ENCODE measurements around the gene DOP1B. TPM values are rescaled to one million over a fixed set of nuclear protein-coding genes. Genes with fewer than 3 reads are reported as not detected.

The DOP1B gene
- total RNA-seq, 1 donor from 2014 or later = 23.1 TPM

DNA sequence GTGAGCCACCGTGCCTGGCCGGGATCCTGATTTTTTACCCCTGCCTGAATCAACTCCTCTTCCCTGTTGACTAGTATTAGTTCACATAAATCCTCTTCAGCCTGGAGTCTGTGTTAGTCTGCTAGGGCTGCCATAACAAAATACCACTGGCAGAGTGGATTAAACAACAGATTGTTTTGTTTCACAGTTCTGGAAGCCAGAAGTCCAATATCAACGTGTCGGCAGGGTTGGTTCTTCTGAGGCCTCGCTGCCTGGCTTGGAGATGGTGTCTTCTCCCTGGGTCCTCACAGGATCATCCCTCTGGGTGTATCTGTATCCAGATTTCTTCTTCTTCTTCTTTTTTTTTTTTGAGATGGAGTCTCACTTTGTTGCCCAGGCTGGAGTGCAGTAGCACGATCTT, 18.2 kb downstream of the DOP1B start:
- Mint-ChIP-seq H3K4me1 (ENCODE audit: low read depth) (peaks cover 4% of the 10 kb centered on the region), H3K9me3 (ENCODE audit: low read depth) (peaks cover 8% of the 10 kb centered on the region), H3K4me3 (ENCODE audit: unreplicated experiment) (no peak overlapping the region), H3K27ac (ENCODE audit: unreplicated experiment) (no peak overlapping the region), H3K27me3 (ENCODE audit: low read depth) (no peaks in the 10 kb centered on the region), H3K36me3 (ENCODE audit: low read depth) (peaks cover 8% of the 10 kb centered on the region)
- TF ChIP-seq, protein P1, sequence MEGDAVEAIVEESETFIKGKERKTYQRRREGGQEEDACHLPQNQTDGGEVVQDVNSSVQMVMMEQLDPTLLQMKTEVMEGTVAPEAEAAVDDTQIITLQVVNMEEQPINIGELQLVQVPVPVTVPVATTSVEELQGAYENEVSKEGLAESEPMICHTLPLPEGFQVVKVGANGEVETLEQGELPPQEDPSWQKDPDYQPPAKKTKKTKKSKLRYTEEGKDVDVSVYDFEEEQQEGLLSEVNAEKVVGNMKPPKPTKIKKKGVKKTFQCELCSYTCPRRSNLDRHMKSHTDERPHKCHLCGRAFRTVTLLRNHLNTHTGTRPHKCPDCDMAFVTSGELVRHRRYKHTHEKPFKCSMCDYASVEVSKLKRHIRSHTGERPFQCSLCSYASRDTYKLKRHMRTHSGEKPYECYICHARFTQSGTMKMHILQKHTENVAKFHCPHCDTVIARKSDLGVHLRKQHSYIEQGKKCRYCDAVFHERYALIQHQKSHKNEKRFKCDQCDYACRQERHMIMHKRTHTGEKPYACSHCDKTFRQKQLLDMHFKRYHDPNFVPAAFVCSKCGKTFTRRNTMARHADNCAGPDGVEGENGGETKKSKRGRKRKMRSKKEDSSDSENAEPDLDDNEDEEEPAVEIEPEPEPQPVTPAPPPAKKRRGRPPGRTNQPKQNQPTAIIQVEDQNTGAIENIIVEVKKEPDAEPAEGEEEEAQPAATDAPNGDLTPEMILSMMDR (IDR thresholded peaks at IDR 0.05) = no peak
- peak; percentile 15 for DNase-seq (ENCODE audit: low spot score)

DNA sequence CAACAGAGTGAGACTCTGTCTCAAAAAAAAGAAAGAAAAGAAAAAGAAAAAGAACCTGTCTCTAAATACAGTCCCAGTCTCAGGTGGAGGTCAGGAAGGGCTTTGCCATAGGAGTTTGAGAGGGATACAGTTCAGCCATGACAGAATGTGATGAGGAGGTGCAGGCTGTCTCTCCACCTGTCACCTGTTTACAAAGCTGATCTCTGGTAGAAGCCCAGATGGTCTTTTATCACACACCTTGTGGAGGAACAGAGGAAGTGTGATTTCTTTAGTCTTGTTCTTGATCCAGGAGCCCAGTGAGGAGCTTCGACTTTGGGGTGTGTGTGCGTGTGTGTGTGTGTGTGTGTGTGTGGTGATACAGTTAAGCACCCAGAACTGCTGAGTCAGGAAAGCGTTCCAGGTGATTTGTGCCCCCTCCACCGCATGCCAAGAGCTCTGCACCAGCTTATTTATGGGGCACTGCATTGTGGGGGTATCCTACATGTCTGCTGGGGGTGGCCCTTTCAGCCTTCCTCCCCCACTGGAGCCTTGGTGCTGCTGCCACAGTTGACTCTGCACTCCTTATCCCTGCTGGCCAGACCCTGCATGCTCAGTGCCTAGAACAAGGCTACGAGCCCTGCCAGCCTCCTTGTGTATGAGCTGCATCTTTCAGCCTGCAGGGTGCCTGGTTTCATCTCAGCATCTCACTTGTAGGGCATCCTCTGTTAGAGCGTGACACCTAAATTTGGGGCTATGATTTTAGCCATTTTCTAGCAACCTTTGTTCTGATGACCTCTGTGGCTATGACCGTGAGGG, 19.3 kb downstream of the DOP1B start:
- peaks cover 4% of the 10 kb centered on the region for H3K36me3 Mint-ChIP-seq (ENCODE audit: low read depth)
- H3K27ac Mint-ChIP-seq (ENCODE audit: unreplicated experiment) = no peak overlapping the region
- peak; percentile 61 for DNase-seq (ENCODE audit: low spot score)
- H3K4me3 Mint-ChIP-seq (ENCODE audit: unreplicated experiment) = no peak overlapping the region
- TF ChIP-seq, protein P1 (IDR thresholded peaks at IDR 0.05) = no peak
- H3K27me3 Mint-ChIP-seq (ENCODE audit: low read depth) = no peaks in the 10 kb centered on the region
- peaks cover 4% of the 10 kb centered on the region for H3K4me1 Mint-ChIP-seq (ENCODE audit: low read depth)
- peaks cover 8% of the 10 kb centered on the region for H3K9me3 Mint-ChIP-seq (ENCODE audit: low read depth)

DNA sequence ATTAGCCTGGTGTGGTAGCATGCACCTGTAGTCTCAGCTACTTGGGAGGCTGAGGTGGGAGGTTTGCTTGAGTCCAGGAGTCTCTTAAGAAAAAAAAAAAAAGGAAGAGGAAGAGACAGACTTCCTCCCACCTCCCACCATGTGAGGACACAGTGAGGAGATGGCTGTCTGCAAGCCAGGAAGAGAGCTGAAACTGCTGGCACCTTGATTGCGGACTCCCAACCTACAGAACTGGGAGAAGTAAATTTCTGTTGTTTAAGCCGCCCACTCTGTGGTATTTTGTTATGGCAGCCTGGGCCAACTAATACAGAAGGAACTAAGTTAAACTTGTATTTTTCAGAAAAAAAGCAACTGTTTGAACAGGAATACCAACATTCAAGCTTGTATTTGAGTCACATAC, 21.7 kb downstream of the DOP1B start:
- Mint-ChIP-seq H3K27me3 (ENCODE audit: low read depth) (no peaks in the 10 kb centered on the region), H3K4me3 (ENCODE audit: unreplicated experiment) (no peak overlapping the region), H3K36me3 (ENCODE audit: low read depth) (peaks cover 4% of the 10 kb centered on the region), H3K4me1 (ENCODE audit: low read depth) (peaks cover 5% of the 10 kb centered on the region), H3K27ac (ENCODE audit: unreplicated experiment) (no peak overlapping the region), H3K9me3 (ENCODE audit: low read depth) (peaks cover 8% of the 10 kb centered on the region)
- TF ChIP-seq, protein P1 (IDR thresholded peaks at IDR 0.05) = no peak
- DNase-seq (ENCODE audit: low spot score) = peak; percentile 4

DNA sequence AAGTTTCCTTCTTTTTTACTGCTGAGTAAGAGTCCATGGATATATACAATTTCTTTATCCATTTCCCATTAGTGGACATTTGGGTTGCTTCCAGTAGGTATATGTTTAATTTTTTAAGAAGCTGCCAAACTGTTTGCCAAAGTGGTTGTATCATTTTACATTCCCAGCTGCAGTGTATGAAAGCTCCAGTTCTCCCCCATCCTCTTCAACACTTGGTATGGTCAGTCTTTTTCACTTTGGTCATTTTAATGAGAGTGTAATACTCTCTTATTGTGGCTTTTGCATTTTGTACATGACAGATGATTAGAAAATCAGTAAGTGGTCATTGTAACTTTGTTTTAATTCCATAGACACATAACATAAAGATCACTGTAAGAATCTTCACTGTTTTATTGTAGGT, 22.5 kb downstream of the DOP1B start:
- Mint-ChIP-seq H3K4me1 (ENCODE audit: low read depth) (peaks cover 5% of the 10 kb centered on the region), H3K9me3 (ENCODE audit: low read depth) (peaks cover 8% of the 10 kb centered on the region), H3K4me3 (ENCODE audit: unreplicated experiment) (no peak overlapping the region), H3K27me3 (ENCODE audit: low read depth) (no peaks in the 10 kb centered on the region), H3K27ac (ENCODE audit: unreplicated experiment) (no peak overlapping the region), H3K36me3 (ENCODE audit: low read depth) (peaks cover 4% of the 10 kb centered on the region)
- TF ChIP-seq, protein P1 (IDR thresholded peaks at IDR 0.05) = no peak
- DNase-seq (ENCODE audit: low spot score) = no peak

DNA sequence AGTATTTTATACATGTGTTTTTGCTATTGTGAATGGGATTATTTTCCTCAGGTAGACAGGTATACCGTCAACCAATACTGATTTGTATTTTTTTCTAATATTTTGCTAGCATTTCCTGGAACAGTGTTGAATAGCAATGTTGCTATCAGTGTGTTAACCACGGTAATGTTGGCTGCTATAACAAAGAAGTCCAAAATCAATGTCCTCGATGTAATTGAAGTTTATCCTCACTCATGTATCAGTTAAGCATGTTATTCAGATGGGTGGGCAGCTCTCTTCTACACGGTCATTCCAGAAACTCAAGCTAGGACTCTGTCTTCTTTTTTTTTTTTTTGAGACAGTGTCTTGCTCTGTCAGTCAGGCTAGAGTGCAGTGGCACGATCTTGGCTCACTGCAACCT, 24.3 kb downstream of the DOP1B start:
- H3K4me1 Mint-ChIP-seq (ENCODE audit: low read depth) = peaks cover 5% of the 10 kb centered on the region
- peaks cover 6% of the 10 kb centered on the region for H3K36me3 Mint-ChIP-seq (ENCODE audit: low read depth)
- TF ChIP-seq, protein P1 (IDR thresholded peaks at IDR 0.05) = no peak
- no peaks in the 10 kb centered on the region for H3K27me3 Mint-ChIP-seq (ENCODE audit: low read depth)
- H3K27ac Mint-ChIP-seq (ENCODE audit: unreplicated experiment) = no peak overlapping the region
- no peak overlapping the region for H3K4me3 Mint-ChIP-seq (ENCODE audit: unreplicated experiment)
- peaks cover 8% of the 10 kb centered on the region for H3K9me3 Mint-ChIP-seq (ENCODE audit: low read depth)
- DNase-seq (ENCODE audit: low spot score) = no peak

Data from chondrocyte (in vitro differentiated cells).